GM19099 (cell line): ENCODE data around the gene PRKG1.

Experiments used
- POLR2A ChIP-seq: IDR thresholded peaks from 3 replicates; pipeline ENCODE4 v1.6.1; 2011; ENCODE audit warnings: low read depth; ENCODE audit not compliant: insufficient read length; ENCODE audit errors: extremely low read depth

PRKG1 gene

GRCh38 chr10:51510231-51510630 lies 435.9 kb downstream of the PRKG1 start:
- TF ChIP-seq POLR2A, result no peak

GRCh38 chr10:51521605-51522004 lies 447.3 kb downstream of the PRKG1 start:
- TF ChIP-seq POLR2A, result no peak

GRCh38 chr10:51522858-51523257 lies 448.6 kb downstream of the PRKG1 start:
- no peak for TF ChIP-seq POLR2A

- TF ChIP-seq POLR2A, result no peak
Observed at GRCh38 chr10:51523440-51523839, 449.2 kb downstream of the PRKG1 start.

GRCh38 chr10:51524041-51524440 lies 449.8 kb downstream of the PRKG1 start:
- no peak for TF ChIP-seq POLR2A

GRCh38 chr10:51527522-51528219 lies 453.4 kb downstream of the PRKG1 start:
- TF ChIP-seq POLR2A, result no peak

GRCh38 chr10:51528527-51528926 lies 454.2 kb downstream of the PRKG1 start:
- no peak for TF ChIP-seq POLR2A

- no peak for TF ChIP-seq POLR2A
Observed at GRCh38 chr10:51530541-51530940, 456.3 kb downstream of the PRKG1 start.

GRCh38 chr10:51532044-51532443 lies 457.8 kb downstream of the PRKG1 start:
- TF ChIP-seq POLR2A, result no peak

GRCh38 chr10:51542853-51543252 lies 468.6 kb downstream of the PRKG1 start:
- TF ChIP-seq POLR2A, result no peak

GRCh38 chr10:51544933-51545332 lies 470.6 kb downstream of the PRKG1 start:
- TF ChIP-seq POLR2A, result no peak

- TF ChIP-seq POLR2A, result no peak
Observed at GRCh38 chr10:51547941-51548340, 473.7 kb downstream of the PRKG1 start.

GRCh38 chr10:51552879-51553278 lies 478.6 kb downstream of the PRKG1 start:
- TF ChIP-seq POLR2A, result no peak

- no peak for TF ChIP-seq POLR2A
Observed at GRCh38 chr10:51564896-51565510, 490.7 kb downstream of the PRKG1 start.

- TF ChIP-seq POLR2A, result no peak
Observed at GRCh38 chr10:51567271-51567670, 493.0 kb downstream of the PRKG1 start.

- no peak for TF ChIP-seq POLR2A
Observed at GRCh38 chr10:51569467-51569866, 495.2 kb downstream of the PRKG1 start.
